Activated CD4-positive, alpha-beta T cell treated with anti-CD3 and anti-CD28 coated beads, Interleukin-2, amount 50 U/mL, for 1 hour (primary cell): Measurements from ENCODE around the gene DYSF.

ENCODE experiments used
- DNase-seq: peaks from one replicate; pipeline ENCODE4 v3.0.0-alpha.2; 2020

Gene DYSF

GRCh38 chr2:71531522-71532047 lies 78.2 kb downstream of the DYSF start:
- no peak for DNase-seq

DNA sequence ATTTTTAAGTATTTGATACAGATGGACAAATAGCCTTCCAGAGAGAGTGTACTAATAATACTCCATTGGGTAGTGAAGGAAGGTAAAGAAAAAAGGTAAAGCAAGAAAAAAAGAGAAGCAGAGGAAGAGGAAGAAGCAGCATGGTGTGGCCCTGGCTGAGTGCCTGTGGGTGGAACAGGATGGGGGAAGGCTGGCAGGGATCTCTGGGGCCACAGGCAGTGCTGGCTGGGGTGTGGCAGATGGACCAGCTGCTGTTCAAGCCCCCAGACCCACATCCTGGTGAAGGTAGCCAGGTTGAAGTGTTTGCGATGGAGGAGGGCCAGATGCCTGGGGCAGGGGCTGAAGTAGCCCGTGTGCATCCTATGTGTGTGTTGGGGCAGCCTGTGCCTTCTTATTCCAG lies 79.0 kb downstream of the DYSF start:
- no peak for DNase-seq

- DNase-seq, result no peak
These were observed 80.8 kb downstream of the DYSF start for GRCh38 chr2:71534201-71534600.

- no peak for DNase-seq
These were observed 81.5 kb downstream of the DYSF start for GRCh38 chr2:71534826-71535225.

GRCh38 chr2:71535526-71535925 lies 82.2 kb downstream of the DYSF start:
- DNase-seq, result no peak

DNA sequence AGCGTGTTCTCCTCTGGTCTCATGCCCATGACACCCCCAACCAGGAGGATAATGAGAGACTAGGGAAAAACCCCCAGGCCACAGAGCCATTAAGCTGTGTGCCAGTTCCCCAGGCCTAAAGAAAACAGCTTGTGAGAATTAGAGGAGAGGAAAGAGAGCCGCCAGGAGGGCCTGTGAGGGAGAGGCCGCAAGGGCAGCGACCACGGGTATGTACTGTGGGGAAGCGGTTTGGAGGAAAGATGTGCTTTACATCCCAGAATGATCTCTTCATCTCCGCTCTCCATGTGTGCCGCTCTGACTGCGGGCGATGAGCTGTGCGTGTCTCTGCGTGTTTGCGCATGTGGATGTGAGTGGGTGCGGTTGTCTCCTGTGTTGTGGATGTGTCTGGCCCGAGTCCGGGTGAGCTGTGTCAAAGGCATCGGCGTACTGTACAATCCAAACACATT lies 82.9 kb downstream of the DYSF start:
- no peak for DNase-seq

DNA sequence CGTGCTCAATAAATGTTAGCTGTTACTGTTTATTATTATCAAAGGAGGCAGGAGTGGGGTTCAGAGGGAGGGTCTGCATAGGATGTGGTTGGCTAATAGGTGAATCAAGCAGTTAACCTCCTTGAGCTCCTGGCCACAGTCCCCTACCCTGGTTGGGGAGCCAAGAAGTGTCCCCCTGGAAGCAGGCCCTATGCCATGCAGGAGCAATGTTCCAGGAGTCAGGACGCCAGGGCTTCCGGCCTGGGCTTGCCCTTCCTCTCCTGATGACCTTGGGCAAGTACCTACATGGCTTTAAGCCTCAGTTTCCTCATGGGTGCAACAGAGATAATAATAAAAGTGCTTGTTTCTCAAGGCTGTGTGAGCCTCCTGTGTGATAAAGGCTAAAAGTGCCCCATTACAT lies 84.9 kb downstream of the DYSF start:
- DNase-seq, result no peak

DNA sequence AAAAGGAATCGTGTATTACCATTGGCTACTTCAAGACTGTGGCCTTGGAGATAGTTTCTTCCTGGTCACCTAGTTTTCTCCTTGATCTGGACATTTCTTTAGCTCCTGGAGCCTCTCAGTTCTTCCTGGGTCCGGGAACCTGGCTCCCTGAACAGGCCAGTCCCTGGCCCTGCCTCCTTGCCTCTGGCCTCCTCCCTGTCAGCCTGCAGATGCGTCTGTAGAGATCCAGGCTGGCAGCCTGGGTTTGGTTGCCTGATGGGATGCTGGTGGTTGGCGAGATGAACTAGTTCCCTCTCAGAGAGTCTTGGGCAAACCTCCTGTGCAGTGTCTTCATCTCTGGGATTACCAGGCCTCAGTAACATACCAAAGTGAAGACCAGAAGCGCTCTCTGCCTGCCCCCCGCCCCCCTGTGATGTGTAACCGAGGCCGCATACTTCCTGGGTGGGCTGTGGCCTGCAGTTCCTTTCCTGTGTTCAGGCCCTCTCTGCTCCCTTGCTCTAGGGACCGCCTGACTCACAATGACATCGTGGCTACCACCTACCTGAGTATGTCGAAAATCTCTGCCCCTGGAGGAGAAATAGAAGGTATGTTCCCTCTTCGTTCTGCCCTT lies 85.4 kb downstream of the DYSF start:
- DNase-seq, result no peak

DNA sequence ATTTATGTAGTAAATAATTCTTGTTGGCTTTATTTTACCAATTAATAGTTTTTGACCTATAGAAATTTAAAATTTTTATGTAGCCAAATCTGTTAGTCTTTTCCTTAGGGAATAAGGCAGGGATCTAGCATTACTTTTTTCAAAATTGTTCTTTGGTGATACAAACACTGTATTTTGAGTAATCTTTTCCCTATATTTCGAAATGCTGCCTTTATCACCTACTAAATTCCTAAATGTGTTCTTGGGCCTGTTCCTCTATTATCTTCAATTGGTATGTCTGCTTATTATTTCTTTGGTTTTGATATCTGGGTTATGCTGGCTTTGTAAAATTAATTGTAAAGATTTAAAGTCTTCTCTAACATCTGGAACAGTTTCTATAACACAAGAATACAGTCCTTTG lies 87.5 kb downstream of the DYSF start:
- no peak for DNase-seq

DNA sequence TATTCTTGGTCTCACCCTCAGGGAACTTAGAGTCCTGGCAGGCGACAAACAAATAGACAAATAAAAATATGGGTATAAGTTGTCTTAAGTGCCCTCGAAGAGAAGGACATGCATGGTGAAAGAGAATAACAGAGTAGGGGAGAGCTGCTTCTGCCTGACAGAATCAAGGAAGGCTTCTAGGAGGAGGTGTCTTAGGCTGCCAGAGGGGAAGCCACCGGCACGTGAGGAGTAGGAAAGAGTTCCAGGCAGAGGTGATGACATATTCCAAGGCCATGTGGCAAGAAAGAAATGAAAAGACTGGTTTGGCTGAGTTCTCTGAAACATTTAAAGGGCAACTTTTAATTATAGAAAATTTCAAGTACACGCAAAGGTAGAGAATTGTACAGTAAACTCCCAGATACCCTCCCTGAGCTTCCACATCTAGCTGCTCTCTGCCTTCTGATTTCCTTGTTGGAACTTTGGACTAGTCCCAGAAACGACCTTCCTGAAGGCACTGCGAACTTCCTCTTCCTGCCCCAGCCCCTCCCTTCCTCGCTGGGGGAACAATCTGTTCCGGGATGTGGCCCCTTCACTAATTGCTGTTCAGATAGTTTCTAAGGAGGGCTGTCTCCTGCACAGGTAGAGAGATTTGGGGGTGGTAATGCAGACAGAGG lies 91.7 kb downstream of the DYSF start:
- no peak for DNase-seq

DNA sequence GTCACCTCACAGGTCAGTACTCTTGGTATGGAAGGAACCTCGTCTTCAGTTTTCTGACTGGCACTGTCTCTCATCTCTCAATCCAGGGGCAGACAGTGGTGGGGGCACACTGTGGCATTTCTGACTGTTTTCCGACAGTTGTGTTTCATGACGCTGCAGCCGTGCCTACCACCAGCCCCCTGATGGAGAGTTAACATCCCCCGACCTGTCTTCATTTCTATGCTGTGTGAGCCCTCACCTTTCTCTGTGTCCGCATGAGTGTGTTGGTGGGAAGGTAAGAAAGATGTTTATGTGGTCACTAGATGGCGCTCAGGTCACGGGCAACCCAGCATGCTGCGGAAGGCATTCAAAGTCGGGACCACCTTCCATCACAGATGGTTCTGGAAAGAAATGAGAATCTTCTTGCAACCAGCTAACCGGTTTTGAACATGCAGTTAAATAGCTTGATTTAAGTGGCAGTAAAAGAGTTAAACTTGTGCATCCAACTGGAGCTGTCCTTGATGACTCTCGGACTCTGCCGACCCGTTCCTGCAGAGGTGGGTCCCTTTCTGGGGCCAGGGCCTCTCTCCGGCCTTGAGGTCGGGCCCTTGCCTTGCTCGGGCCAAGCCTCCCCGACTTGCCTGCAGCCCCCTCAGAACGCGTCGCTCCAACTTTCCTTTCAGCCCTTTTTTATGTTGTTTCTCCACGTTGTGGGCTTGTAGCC lies 92.4 kb downstream of the DYSF start:
- peak; percentile 16 for DNase-seq

- no peak for DNase-seq
These were observed 92.9 kb downstream of the DYSF start for GRCh38 chr2:71546275-71546638.

DNA sequence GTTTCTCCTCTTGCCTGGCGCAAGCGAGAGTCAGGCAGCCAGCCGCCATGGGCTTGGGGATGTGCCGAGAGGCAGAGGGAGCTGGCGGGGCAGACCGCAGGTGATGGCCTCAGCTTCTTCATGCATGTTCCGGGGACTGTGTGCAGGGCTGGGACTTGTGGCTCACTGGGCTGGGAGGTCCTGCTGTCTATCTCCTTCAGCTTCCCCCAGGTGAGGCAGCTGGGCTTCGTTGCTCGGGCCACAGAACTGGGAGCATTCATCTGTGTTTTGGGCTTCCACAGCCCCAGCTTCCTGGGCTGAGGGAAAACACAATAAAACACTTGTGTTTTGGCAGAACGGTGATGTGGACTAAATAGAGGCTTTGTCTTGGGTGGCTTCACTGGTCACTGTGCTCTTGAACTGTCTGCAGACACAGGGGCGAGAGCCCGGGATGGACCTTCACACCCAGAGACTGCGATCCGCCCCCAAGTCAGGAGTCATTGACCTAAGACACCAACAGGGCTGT lies 93.5 kb downstream of the DYSF start:
- no peak for DNase-seq

GRCh38 chr2:71547616-71548285 lies 94.4 kb downstream of the DYSF start:
- DNase-seq, result no peak

DNA sequence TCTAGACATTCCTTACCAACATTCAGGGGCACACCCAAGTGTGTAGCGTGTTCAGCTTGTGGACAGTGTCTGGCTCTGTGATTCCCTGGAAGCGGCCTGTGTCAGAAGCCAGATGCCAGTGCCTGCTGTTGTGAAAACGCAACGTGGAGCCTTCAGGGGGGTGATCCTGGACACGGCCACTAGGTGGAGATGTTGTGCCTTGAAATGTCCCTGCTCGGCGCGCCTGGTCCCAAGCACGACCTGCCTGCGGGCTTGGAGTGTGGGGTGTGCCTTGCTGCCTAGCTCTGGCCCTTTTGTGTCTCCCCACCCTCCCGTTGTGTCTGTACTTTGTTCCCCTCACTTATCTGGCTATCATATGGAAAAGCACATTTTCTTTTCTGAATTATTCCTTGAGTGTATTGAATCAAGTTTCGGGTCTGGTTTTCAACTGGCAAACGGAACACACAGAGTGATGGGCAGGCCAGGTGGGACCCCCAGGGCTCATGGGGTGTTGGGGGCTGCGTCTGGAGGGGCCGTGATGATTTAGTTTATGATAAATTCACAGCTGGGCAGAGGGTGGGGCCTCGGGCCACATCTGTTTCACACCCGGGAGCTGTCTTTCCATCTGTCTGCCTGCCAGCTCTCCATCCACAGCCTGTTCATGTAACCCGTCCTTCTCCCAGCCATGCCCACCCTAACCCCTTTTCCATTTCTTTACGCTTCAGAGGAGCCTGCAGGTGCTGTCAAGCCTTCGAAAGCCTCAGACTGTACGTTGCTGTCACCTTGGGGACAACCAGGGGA lies 95.5 kb downstream of the DYSF start:
- peak; percentile 66 for DNase-seq

DNA sequence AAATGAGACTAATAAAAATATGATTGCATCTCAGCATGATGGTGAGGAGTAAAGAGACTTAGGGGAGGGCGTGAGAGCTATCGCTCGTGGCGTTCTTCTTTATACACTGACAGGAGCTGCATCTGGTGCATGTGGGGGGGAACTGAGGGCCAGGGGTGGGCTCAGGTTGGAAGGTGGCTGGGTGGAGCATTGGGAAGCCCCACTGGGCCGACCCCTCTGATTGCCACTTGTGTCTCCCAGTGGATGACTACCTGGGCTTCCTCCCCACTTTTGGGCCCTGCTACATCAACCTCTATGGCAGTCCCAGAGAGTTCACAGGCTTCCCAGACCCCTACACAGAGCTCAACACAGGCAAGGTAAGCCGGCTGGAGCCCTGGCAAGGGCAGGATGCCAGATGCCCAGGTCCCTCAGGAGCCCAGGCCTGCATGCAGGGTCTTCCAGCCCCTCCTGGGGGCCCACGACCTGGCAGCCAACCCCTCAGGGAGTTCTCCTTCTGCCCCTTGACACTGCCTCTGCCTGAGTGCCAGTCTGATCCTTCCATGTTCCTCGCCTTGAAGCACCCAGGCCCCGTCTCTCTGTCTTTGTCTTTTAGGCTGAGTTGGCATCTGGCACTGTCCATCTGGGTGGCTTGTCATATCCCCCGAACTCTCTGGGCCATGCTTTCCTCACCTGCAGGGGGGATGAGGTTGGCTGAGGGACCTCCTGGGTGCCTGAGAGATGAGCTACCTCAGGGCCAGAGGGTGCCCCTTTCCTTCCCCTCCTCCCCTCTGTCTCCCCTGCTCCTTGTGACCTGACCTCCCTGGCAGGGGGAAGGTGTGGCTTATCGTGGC lies 97.7 kb downstream of the DYSF start:
- no peak for DNase-seq

DNA sequence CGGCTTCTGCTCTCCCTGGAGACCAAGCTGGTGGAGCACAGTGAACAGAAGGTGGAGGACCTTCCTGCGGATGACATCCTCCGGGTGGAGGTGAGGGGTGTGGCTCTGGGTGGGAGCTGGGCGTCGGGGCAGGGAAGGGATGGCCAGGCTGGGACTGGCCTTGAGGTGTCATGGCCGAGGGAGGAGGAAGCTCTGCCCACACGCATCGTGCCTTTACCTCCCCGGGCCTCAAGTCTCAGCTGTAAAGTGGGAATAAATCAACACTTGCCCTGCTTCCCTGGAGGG lies 98.2 kb downstream of the DYSF start:
- DNase-seq, result no peak

DNA sequence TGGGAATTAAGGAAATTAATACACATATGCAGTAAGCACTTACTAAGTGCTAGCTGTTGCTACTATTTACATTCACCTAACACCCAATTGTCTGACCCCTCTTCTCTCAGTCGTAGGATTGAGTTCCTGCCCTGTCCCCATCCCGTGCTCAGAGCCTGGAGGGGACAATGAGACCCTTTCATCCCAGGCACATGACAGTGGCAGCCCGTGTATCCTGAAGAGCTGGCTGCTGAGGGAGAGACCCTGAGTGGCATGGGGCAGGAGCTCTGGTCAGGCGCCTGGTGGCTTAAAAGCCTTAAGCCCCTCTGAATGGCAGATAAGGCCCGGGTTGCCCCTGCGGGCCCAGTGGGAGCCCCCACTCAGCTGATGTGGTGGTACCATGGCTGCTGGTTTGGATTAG lies 99.0 kb downstream of the DYSF start:
- DNase-seq, result no peak

DNA sequence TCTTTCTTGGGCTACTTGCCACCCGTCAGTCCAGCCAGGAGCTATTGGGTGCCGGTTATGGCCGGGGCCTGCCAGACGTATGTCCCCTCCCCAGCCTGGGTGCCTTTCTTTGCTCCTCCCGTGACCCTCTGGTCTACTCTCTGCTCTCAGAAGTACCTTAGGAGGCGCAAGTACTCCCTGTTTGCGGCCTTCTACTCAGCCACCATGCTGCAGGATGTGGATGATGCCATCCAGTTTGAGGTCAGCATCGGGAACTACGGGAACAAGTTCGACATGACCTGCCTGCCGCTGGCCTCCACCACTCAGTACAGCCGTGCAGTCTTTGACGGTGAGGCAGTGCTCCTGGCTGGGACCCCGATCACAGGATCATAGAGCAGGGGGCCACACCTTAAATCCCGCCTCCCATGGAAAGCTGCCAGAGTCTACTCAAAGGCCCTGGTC lies 99.5 kb downstream of the DYSF start:
- DNase-seq, result no peak

- DNase-seq, result no peak
These were observed 100.8 kb downstream of the DYSF start for GRCh38 chr2:71554028-71554705.

- no peak for DNase-seq
These were observed 101.3 kb downstream of the DYSF start for GRCh38 chr2:71554706-71555056.
